H1 (cell line): Measurements from ENCODE around the gene ASCC1. TPM values are rescaled to one million over a fixed set of nuclear protein-coding genes. Genes with fewer than 3 reads are reported as not detected.

ENCODE experiments used
- ASH2L ChIP-seq: fragments of 200-600, 300-600 bp; sonication (generic); IDR thresholded peaks from one replicate; pipeline ENCODE4 v1.7.1; 2017; ENCODE audit warnings: low read length
- CHD7 ChIP-seq: fragments of 300-600 bp; sonication (generic); IDR thresholded peaks from 2 replicates; pipeline ENCODE4 v1.7.1; 2012; ENCODE audit warnings: low read length, moderate library complexity, mild to moderate bottlenecking, inconsistent platforms; ENCODE audit not compliant: insufficient replicate concordance
- GTF2F1 ChIP-seq: IDR thresholded peaks from 2 replicates; pipeline ENCODE4 v1.6.1; 2012; ENCODE audit warnings: low read depth, low read length, improper control_type of control experiment, borderline replicate concordance
- HDAC2 ChIP-seq, 2 experiments: fragments of 300-600 bp in 1 of 2; sonication (generic) in 1 of 2; IDR thresholded peaks; 2 replicates each; pipeline ENCODE4 v1.6.1; 2011 to 2012; ENCODE audit warnings: low read depth in 2 of 2, low read length in 2 of 2, mild to moderate bottlenecking in 2 of 2, moderate library complexity in 2 of 2, borderline replicate concordance in 1 of 2, inconsistent platforms in 1 of 2
- SAP30 ChIP-seq: fragments of 300-600 bp; sonication (generic); IDR thresholded peaks from 2 replicates; pipeline ENCODE4 v1.7.1; 2012; ENCODE audit warnings: low read length, moderate library complexity, mild to moderate bottlenecking, inconsistent platforms; ENCODE audit not compliant: insufficient read depth, insufficient replicate concordance
- SIRT6 ChIP-seq: IDR thresholded peaks from one replicate; pipeline ENCODE4 v1.7.1; 2012; ENCODE audit warnings: low read length, inconsistent platforms
- SIX5 ChIP-seq: IDR thresholded peaks from 2 replicates; pipeline ENCODE4 v1.6.1; 2011; ENCODE audit warnings: mild to moderate bottlenecking, low read depth, low read length
- SP4 ChIP-seq: IDR thresholded peaks from 2 replicates; pipeline ENCODE4 v1.6.1; 2012; ENCODE audit warnings: low read length, inconsistent platforms
- TBP ChIP-seq: IDR thresholded peaks from 2 replicates; pipeline ENCODE4 v1.6.1; 2011; ENCODE audit warnings: low read depth, low read length, improper control_type of control experiment
- TEAD4 ChIP-seq: IDR thresholded peaks from 2 replicates; pipeline ENCODE4 v1.6.1; 2012; ENCODE audit warnings: low read depth, low read length, inconsistent platforms, mixed read lengths
- ZNF274 ChIP-seq: IDR thresholded peaks from 2 replicates; pipeline ENCODE4 v1.7.0; 2012; ENCODE audit warnings: low read length, borderline replicate concordance; ENCODE audit errors: extremely low read depth
- polyA plus RNA-seq, 7 experiments: library from polyadenylated mRNA; depleted of rRNA in 3 of 7; stranded (reverse) in 5 of 7; unstranded in 2 of 7; fragments of >200 nt in 5 of 7; fragments of 200-250 nt in 2 of 7; gene quantifications; 1 replicate in 5 of 7; 2 replicates in 1 of 7; 4 replicates in 1 of 7; pipeline versions ENCODE4 v1.2.1 to v1.2.3, GENCODE V29; 2011 to 2013; ENCODE audit warnings: missing spikeins in 2 of 7, mixed read lengths in 2 of 7
- total RNA-seq: library from RNA; stranded (reverse); fragmentation: NEBNext Ultra II Directional; extraction: Animal tissue kit (Norgen Biotek cat#: 25700); gene quantifications from 2 replicates; pipeline ENCODE4 v1.2.1, GENCODE V29; 2021

ASCC1 gene
- total and polyA plus RNA-seq, 2 of the 8 experiments (the other 6 are each of a cell fraction or from before 2014, with no cell fraction given): 25.6 to 35.8 TPM

GRCh38 chr10:72068901-72069446, 147.1 kb downstream of the ASCC1 start (continued):
- TF ChIP-seq CHD7 (no peak), SAP30 (no peak), SP4 (no peak), SIRT6 (no peak), GTF2F1 (no peak), TEAD4 (no peak), ASH2L (no peak), ZNF274 (no peak), TBP (no peak), HDAC2 (IDR thresholded peaks at IDR 0.05; ENCODE audit: borderline replicate concordance in 1 of 2, low read depth in 2 of 2, low read length in 2 of 2) (no peak), SIX5 (no peak)
